Right atrium auricular region (tissue), 2 donors: ENCODE data around the gene CFAP251. TPM values are rescaled to one million over a fixed set of nuclear protein-coding genes. Genes with fewer than 3 reads are reported as not detected.

Source experiments
- DNase-seq: peaks from one replicate; pipeline ENCODE4 v3.0.0-alpha.2; 2019; ENCODE audit warnings: low spot score
- H3K27ac ChIP-seq, 2 donors: fragments of 200-600 bp; sonication (generic); 1 replicate in 1 of 2; 2 replicates in 1 of 2; pipeline ENCODE4 v1.5.1; 2016 to 2019
- H3K27me3 ChIP-seq, 2 donors: fragments of 200-600 bp; sonication (generic); one replicate each; pipeline versions ENCODE4 v1.5.1 to v1.6.0; 2017 to 2019
- H3K36me3 ChIP-seq: fragments of 200-600 bp; sonication (generic); one replicate; pipeline ENCODE4 v1.5.1; 2016
- H3K4me1 ChIP-seq, 2 donors: fragments of 200-600 bp; sonication (generic); one replicate each; pipeline versions ENCODE4 v1.5.1 to v1.6.0; 2017 to 2019
- H3K4me3 ChIP-seq, 2 donors: fragments of 200-600 bp; sonication (generic); 1 replicate in 1 of 2; 2 replicates in 1 of 2; pipeline ENCODE4 v1.5.1; 2017 to 2019; ENCODE audit warnings: mild to moderate bottlenecking in 1 of 2, moderate library complexity in 1 of 2
- H3K9me3 ChIP-seq, 2 donors: fragments of 200-600 bp; sonication (generic); one replicate each; pipeline ENCODE4 v1.5.1; 2019
- CTCF ChIP-seq, 2 donors: fragments of 200-600 bp; sonication (generic); IDR thresholded peaks; one replicate each; pipeline ENCODE4 v1.5.1; 2019; ENCODE audit warnings: antibody characterized with exemption in 2 of 2
- total RNA-seq, 2 donors: library from RNA; depleted of rRNA; stranded (reverse); fragments of >200 nt; gene quantifications; one replicate each; pipeline ENCODE4 v1.1.0, GENCODE V29; 2016

Gene CFAP251
- total RNA-seq, 2 donors from 2014 or later = 1.0 to 2.2 TPM

- Histone ChIP-seq H3K27me3 (no peaks in the 10 kb centered on the region), H3K27ac (no peak overlapping the region), H3K4me3 (no peak overlapping the region), H3K4me1 (no peaks in the 10 kb centered on the region), H3K9me3 (no peaks in the 10 kb centered on the region), H3K36me3 (no peaks in the 10 kb centered on the region)
- DNase-seq = no peak
- no peak for TF ChIP-seq CTCF (IDR thresholded peaks at IDR 0.05)
Measured at GRCh38 chr12:121930862-121931261, 12.5 kb downstream of the CFAP251 start.

- Histone ChIP-seq H3K36me3 (peaks cover 4% of the 10 kb centered on the region), H3K4me3 (no peak overlapping the region)
Measured at GRCh38 chr12:121932176-121932536, 13.8 kb downstream of the CFAP251 start.

GRCh38 chr12:121932914-121933521 is 14.6 kb downstream of the CFAP251 start:
- Histone ChIP-seq H3K27me3 (no peaks in the 10 kb centered on the region), H3K4me3 (no peak overlapping the region), H3K27ac (no peak overlapping the region), H3K36me3 (peaks cover 6% of the 10 kb centered on the region), H3K9me3 (no peaks in the 10 kb centered on the region), H3K4me1 (no peaks in the 10 kb centered on the region)
- TF ChIP-seq CTCF (IDR thresholded peaks at IDR 0.05) = no peak
- DNase-seq = no peak

More at GRCh38 chr12:121932176-121932536, 13.8 kb downstream of the CFAP251 start:
- H3K9me3 ChIP-seq = no peaks in the 10 kb centered on the region
- H3K27me3 ChIP-seq = no peaks in the 10 kb centered on the region
- no peak for TF ChIP-seq CTCF (IDR thresholded peaks at IDR 0.05)
- DNase-seq = no peak
- no peaks in the 10 kb centered on the region for H3K4me1 ChIP-seq
- H3K27ac ChIP-seq = no peak overlapping the region

- no peak for DNase-seq
- Histone ChIP-seq H3K27ac (no peak overlapping the region), H3K36me3 (peaks cover 6% of the 10 kb centered on the region), H3K27me3 (no peaks in the 10 kb centered on the region), H3K4me3 (no peak overlapping the region), H3K9me3 (no peaks in the 10 kb centered on the region), H3K4me1 (no peaks in the 10 kb centered on the region)
- TF ChIP-seq CTCF (IDR thresholded peaks at IDR 0.05) = no peak
Measured at GRCh38 chr12:121933522-121934308, 15.3 kb downstream of the CFAP251 start.

- H3K9me3 ChIP-seq = no peaks in the 10 kb centered on the region
- TF ChIP-seq CTCF (IDR thresholded peaks at IDR 0.05) = no peak
- no peak overlapping the region for H3K4me3 ChIP-seq
- no peaks in the 10 kb centered on the region for H3K4me1 ChIP-seq
- DNase-seq = no peak
- no peaks in the 10 kb centered on the region for H3K27me3 ChIP-seq
- H3K36me3 ChIP-seq = peaks cover 6% of the 10 kb centered on the region
- no peak overlapping the region for H3K27ac ChIP-seq
Measured at GRCh38 chr12:121934309-121934664, 15.9 kb downstream of the CFAP251 start.
